Tibial nerve (tissue), 3 donors: ENCODE data around the gene C1RL.

Experiments
- POLR2A ChIP-seq, 2 donors: fragments of 450-650 bp; IDR thresholded peaks; one replicate each; pipeline ENCODE4 v1.6.1; 2017; ENCODE audit warnings: antibody characterized with exemption in 2 of 2, mild to moderate bottlenecking in 2 of 2, moderate library complexity in 2 of 2
- TF ChIP-seq, protein P1 (sequence below), 5 experiments: fragments of 200-600 bp in 3 of 5; fragments of 450-650 bp in 2 of 5; sonication (generic) in 3 of 5; IDR thresholded peaks; one replicate each; pipeline ENCODE4 v1.5.1; 2016 to 2019; ENCODE audit warnings: antibody characterized with exemption in 5 of 5, mild to moderate bottlenecking in 3 of 5, moderate library complexity in 2 of 5

DNA sequence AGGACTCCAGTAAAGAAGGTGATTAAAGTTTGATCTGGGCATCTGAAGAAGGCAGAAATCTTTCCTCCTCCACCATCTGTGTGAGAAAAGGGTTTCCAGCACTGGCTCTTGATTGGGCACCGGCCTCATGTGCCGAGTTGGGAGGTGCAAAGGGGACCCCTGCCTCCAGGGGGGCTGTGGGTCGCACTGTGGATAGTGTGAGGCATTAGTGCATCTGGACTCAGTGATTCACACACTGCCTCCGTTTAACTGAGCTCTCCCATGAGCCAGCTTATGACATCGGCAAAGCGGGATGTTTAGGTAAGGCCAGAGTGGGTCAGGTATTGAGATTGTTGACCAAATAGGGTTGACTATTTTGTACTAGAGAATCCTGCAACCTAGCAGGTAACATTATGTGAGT lies 39.6 kb downstream of the C1RL start:
- TF ChIP-seq POLR2A (IDR thresholded peaks at IDR 0.05): no peak
- TF ChIP-seq, protein P1, sequence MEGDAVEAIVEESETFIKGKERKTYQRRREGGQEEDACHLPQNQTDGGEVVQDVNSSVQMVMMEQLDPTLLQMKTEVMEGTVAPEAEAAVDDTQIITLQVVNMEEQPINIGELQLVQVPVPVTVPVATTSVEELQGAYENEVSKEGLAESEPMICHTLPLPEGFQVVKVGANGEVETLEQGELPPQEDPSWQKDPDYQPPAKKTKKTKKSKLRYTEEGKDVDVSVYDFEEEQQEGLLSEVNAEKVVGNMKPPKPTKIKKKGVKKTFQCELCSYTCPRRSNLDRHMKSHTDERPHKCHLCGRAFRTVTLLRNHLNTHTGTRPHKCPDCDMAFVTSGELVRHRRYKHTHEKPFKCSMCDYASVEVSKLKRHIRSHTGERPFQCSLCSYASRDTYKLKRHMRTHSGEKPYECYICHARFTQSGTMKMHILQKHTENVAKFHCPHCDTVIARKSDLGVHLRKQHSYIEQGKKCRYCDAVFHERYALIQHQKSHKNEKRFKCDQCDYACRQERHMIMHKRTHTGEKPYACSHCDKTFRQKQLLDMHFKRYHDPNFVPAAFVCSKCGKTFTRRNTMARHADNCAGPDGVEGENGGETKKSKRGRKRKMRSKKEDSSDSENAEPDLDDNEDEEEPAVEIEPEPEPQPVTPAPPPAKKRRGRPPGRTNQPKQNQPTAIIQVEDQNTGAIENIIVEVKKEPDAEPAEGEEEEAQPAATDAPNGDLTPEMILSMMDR (IDR thresholded peaks at IDR 0.05): no peak
